Measurements from ENCODE around the gene IL11RA.
A peak's percentile ranks its signal among the peaks of the same experiment; 100 is the strongest.

Gene IL11RA

DNA sequence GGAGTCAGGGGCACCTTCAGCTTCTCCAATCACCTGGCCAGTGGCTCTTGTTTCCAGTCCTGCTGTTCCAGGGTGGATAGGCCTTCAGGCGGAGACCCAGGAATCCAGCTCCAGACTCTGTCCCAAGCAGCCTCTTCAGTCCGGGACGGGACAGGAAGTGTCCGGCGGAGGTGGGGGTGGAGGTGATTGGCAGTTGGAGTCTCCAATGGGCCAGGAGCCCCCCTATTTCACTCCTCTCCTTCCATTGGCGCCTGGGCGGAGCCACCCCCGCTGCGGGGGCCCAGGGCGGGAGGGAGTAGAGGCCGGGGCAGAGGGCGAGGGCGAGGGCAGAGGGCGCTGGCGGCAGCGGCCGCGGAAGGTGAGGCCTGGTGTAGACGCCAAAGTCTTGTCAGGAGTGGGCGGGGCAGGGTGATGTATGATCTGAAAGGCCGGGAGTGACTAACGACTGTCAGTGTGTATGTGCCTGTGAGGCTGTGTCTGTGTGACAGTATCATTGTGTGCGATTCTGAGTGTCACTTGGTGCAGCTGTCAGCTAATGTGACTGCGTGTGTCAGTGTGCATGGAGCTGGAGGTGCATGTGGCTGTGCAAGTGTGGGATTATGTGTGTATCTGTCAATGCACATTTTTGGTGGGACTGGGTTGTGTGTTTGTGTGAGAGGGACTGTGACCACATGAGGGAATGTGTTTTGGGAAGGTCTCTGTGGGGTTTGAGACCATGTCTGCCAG is at the start of gene IL11RA:
Gene IL11RA, plus strand, starts transcription at position 310 of the 726 bp plus-strand sequence. CDS start 3,033 bp downstream, outside the sequence.
- DNase-seq (ENCODE audit: low read depth in 2 of 2) = peak in 1 of 2 donors; percentile 38

- DNase-seq (ENCODE audit: low read depth in 2 of 2) = peak; percentile 59 to 66
Measured at GRCh38 chr9:34603610-34604231, 48.3 kb upstream of the IL11RA start.

GRCh38 chr9:34606190-34606589 is 45.8 kb upstream of the IL11RA start:
- no peak for DNase-seq (ENCODE audit: low read depth in 2 of 2)

- DNase-seq (ENCODE audit: low read depth in 2 of 2) = no peak
Measured at GRCh38 chr9:34606905-34607304, 45.1 kb upstream of the IL11RA start.

GRCh38 chr9:34607331-34607730 is 44.7 kb upstream of the IL11RA start:
- DNase-seq (ENCODE audit: low read depth in 2 of 2) = no peak

GRCh38 chr9:34610434-34611206 is 41.4 kb upstream of the IL11RA start:
- no peak for DNase-seq (ENCODE audit: low read depth in 2 of 2)

DNA sequence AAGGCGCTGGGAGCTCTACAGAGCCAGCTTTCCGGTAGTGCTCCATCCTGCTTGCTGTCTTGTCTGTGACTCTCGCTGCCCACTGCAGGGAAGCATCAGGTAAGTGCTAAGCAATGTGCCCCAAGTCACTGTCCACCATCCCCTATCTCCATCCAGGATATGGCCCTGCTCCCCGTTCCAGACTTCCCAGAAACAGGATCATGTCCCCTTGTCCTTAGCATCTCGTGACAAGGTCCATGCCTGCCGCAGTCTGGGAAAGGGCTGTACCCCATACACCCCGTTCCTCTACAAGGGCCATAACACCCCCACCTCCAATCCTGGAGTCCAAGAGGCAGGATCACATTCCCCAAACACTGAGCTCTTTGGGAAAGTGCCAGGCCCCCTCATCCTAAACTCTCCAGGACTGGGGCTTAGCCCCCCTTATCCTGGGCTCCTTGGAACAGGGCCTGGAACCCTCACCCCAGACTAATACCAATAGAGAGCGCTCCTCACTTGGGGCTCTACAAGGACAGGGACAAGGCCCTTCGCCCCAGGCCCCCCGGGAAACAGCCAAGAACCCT is 40.7 kb upstream of the IL11RA start:
- no peak for DNase-seq (ENCODE audit: low read depth in 2 of 2)

DNA sequence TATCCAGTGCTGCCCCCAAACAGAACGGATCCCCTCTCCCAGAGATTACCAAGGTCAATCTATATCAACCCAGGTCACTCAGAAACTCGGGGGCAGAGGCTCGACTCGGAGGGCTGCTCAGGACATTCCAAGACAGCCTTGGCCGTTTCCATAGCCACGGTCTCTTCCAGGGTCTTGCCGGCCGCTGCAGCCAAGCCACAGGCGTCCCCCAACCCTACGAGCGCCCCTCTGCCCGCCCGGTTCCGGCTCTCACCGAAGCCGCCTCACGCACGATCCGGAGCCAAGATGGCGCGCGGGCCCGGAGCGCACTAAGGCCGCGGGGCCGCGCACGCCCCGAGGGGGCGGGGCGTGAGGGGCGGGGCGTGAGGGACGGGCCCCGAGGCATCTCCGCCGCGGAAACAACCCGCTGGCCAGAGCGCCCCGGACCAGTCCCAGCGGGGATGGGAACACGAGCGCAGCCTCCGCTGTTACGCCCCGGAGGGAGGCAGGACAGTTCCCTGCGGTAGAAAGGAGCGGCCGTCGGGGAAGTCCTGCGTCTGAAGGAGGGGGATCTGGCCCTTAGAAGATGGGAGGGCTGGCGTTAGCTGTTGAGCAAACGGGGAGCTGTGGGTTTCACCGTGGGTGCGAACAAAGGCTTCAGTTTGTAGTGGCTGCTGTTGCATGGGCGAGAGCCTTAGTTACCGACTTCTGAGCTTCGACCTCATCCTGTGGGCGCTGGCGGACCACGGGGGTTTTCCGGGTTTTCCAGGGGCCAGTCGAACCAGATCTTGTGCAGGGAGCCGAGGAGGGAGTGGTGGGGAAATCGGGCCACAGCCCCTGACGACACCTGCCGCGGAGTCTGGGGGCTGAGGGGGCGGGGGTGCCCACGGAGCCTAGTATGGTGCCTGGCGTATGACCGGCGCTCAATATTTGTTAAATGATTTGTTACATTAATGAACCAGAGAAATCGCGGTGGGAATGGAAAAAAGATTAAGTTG is 39.9 kb upstream of the IL11RA start, which contains the start of gene RPP25L:
Gene RPP25L, minus strand, starts transcription at position 287 of the 977 bp plus-strand sequence. CDS start 801 bp downstream, outside the sequence.
- peak; percentile 62 to 64 for DNase-seq (ENCODE audit: low read depth in 2 of 2)

DNA sequence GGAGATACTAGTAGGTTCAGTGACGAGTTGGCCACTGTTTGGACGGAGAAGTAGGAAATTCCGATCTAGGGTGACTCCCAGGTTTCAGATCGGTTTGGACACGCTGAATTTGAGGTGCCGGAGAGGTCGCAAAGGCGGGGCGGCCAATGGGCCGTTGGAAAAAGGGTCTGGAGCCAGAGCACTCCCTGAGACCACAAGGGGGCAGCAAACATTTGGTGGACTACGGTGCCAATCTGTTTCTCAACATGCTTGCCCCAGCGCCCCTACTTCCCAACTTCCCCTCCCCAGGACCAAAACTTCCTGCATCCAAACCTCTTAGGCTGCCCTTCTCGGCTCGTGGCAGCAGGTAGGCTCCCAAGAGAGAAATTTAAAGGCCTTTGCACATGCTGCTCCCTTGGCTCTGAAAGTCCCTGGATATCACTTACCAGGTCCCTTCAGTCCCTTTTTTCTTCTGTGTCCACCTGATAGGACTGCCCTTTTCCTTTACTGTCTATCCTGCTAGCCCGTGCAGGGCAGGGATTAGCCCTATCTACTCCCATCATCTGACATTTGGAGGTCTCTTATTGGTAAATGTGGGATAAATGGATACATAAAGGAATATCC is 39.1 kb upstream of the IL11RA start:
- peak in 1 of 2 donors; percentile 32 for DNase-seq (ENCODE audit: low read depth in 2 of 2)

DNA sequence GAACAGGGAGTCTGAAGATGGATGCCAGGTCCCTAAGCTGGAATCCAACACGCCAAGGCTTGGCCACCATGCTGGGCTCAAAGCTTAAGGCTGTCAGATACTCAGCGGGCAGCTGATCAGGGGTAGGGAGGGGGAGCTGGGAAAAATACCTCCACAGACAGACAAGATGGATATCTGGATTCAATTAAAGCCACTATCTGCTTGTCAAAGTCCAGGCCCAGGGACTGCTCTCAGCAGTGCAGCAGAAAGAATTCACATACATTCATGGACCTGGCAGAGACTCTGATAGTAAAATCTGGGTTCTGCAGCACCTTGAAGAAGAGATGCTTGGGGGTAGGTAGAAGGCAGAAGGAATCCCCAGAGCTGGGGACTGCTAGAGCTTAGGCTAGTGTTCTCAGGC is 36.9 kb upstream of the IL11RA start:
- DNase-seq (ENCODE audit: low read depth in 2 of 2) = no peak

DNA sequence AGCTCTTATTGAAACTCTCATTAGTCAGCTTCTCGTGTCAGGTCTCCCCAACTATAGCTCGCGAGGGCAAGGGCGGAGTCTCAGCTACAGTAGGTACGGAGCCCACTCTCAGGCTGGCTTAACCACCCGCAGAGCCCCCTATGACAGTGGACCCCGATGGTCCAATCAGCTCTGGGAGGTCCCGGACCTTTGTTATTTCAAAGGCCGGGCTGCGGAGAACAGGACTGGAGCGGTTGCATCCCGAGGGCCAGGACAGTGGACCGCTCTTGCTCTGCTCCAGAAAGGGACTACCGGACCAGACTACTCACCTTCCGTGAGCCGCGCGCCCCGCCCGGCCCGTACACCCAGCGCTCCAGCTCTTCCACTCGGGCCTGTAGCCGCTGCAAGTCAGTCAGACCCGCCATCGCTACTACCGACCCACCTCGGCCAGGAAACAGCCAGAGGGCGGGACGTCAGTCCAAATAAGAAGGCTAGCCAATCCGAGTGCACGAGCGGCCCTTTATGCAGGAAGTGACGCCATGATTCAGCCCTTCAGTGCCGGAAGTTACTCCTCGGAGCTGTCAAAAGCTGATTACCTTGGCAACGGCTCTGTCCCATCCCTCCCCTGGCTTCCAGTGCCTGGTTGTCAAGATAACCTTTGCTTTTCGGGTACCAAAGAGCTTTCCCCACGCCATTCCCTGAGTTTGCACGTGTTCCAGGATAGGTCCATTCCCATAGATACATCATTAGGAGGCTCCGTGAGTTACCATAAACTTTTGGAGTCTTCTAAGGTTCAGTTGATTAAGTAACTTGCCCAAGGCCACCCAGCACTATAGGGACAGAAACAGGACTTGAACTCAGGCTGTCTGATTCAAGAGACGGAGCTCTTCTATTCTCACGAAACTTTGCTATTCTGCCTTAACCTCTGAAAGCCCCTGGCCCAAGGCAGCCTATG is 31.7 kb upstream of the IL11RA start, which contains the start of gene DCTN3:
Gene DCTN3, minus strand, starts transcription at position 435 of the 934 bp plus-strand sequence. Its CDS starts 31 bp downstream, at position 404.
- DNase-seq (ENCODE audit: low read depth in 2 of 2) = peak; percentile 74 to 87

DNA sequence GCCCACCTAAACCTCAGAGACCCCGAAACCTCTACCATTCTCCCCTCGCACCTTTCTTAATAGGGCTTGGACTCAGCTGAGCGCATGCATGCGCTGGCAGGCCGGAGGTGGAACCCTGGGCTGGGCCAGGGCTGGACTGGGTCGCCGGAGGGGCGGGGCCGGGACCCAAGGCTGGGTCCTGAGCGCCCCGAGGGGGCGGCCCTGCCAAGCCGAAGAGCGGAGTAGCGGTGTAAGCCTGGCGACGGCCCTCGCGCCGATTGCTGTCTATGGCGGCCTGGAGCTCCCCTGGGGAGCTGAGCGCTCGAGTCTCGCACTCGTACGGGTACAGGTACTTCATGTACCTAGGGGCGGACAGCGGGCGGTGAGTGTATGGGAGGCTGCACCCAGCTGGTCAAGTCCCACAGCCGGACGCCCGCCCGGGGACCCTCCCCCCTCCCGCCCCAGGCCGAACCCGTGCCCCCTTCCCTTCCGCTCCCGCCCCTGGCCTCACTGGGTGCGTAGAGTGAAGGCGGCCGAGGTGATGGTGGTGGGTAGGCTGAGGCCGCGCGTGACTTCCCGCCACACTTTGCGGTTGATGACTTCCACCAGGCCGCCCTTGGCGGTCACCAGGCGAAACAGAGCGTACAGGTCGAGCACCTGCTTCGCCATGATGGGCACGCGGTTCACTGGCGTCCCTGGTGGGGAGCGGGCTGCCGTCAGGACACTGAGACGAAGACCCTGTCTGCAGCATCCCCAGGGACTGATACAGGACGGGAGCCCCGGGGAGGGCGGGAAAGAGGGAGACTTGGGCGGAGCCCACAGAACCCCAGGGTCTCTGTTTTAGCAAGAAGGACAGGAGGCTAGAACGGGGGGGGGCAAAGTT is 28.4 kb upstream of the IL11RA start:
- no peak for DNase-seq (ENCODE audit: low read depth in 2 of 2)

- no peak for DNase-seq (ENCODE audit: low read depth in 2 of 2)
Measured at GRCh38 chr9:34624475-34625185, 27.4 kb upstream of the IL11RA start.

DNA sequence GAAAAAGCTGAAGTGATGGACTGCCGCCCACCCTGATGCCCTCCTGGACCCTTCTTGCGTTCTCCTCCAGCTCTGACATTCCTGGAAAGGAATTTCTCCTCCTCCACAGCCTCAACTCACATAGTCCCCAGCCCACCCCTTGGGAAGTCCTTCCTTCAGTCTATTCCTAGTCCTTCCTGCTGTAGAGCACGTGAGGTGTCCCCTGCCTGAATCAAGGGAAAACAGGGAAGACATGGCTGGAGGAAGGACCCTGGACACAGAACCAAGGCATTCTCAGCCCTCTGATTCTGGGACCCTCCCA is 26.8 kb upstream of the IL11RA start:
- DNase-seq (ENCODE audit: low read depth in 2 of 2) = no peak

- DNase-seq (ENCODE audit: low read depth in 2 of 2) = no peak
Measured at GRCh38 chr9:34627716-34628655, 24.0 kb upstream of the IL11RA start.

DNA sequence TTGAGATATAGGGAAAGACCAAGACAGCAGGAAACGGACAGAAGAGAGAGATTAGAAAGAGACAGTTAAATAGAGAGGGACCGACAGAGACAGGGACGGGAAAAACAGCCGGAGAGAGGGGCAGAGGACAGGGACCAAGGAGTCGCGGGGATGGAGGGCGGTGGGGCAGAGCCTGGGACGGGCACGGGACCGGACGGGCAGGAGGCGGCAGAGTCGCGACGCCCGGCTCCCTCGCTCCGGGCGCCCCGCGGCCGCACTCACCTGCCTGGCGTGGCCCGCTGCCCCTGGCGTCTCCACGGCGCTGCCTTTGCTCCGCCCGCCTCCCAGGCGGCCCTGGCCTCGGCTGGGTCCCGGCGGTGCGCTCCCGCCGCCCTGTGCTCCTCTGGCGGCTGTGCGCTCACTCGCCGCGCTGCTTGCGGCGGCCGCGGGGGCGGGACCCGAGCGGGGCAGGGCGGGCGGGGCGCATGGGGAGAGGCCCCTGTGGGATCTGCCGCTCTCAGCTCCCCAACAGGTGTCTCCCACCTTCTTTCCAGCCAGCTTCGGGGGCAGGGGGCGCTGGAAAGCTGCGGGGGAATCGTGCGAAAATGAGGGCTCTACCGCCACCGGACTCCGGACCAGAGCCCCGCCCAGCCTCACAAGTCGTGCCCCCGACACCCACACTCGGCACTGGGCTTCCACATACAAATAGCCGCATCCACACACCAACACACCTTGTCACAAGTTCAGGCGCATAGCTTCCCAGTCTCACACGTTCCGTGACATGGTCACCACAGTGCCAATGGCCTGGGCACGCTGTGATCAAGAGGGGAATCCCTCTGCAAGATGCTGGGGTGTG is 23.1 kb upstream of the IL11RA start, which contains the start of gene ARID3C:
Gene ARID3C, minus strand, starts transcription at position 411 of the 835 bp plus-strand sequence. CDS start 1,052 bp downstream, outside the sequence.
- no peak for DNase-seq (ENCODE audit: low read depth in 2 of 2)
